NB4 (cell line): ENCODE data around the gene TMEM135.
A peak's percentile ranks its signal among the peaks of the same experiment; 100 is the strongest.
"Not testable (repeated sequence)": the region's sequence is repeated elsewhere in the genome, so short reads cannot be mapped to it uniquely, and the experiment has no call there.

Experiments used
- DNase-seq: peaks from one replicate; pipeline ENCODE4 v3.0.0; 2010; ENCODE audit warnings: low read depth
- H3K4me3 ChIP-seq: one replicate; pipeline ENCODE4 v1.5.1; 2011; ENCODE audit warnings: mild to moderate bottlenecking, low read depth, low read length, moderate library complexity
- CTCF ChIP-seq: IDR thresholded peaks from one replicate; pipeline ENCODE4 v1.5.1; 2012; ENCODE audit warnings: low read depth, low read length
- MAX ChIP-seq: IDR thresholded peaks from 2 replicates; pipeline ENCODE4 v1.6.1; 2011; ENCODE audit warnings: low read depth, low read length
- MYC ChIP-seq: IDR thresholded peaks from 2 replicates; pipeline ENCODE4 v1.6.1; 2011; ENCODE audit warnings: low read depth, low read length
- POLR2A ChIP-seq: IDR thresholded peaks from 2 replicates; pipeline ENCODE4 v1.6.1; 2011; ENCODE audit warnings: mild to moderate bottlenecking; ENCODE audit not compliant: insufficient read length; ENCODE audit errors: extremely low read depth

Gene TMEM135

GRCh38 chr11:87141980-87142514, 104.3 kb downstream of the TMEM135 start:
- no peak overlapping the region for H3K4me3 ChIP-seq
- DNase-seq: peak; percentile 3
- TF ChIP-seq MYC: no peak
- no peak for TF ChIP-seq POLR2A
- no peak for TF ChIP-seq MAX
- no peak for TF ChIP-seq CTCF

- no peak for DNase-seq
- no peak for TF ChIP-seq MAX
- no peak for TF ChIP-seq POLR2A
- no peak for TF ChIP-seq MYC
- no peak for TF ChIP-seq CTCF
- no peak overlapping the region for H3K4me3 ChIP-seq
These were observed 104.9 kb downstream of the TMEM135 start for GRCh38 chr11:87142594-87142993.

GRCh38 chr11:87143641-87144040, 105.9 kb downstream of the TMEM135 start:
- H3K4me3 ChIP-seq: no peak overlapping the region
- no peak for TF ChIP-seq POLR2A
- no peak for TF ChIP-seq MYC
- TF ChIP-seq CTCF: no peak
- no peak for TF ChIP-seq MAX
- no peak for DNase-seq

GRCh38 chr11:87144252-87144651, 106.5 kb downstream of the TMEM135 start:
- no peak for TF ChIP-seq MAX
- no peak for TF ChIP-seq CTCF
- TF ChIP-seq POLR2A: no peak
- TF ChIP-seq MYC: no peak
- H3K4me3 ChIP-seq: no peak overlapping the region
- DNase-seq: no peak

GRCh38 chr11:87148749-87149148, 111.0 kb downstream of the TMEM135 start:
- DNase-seq: no peak
- no peak overlapping the region for H3K4me3 ChIP-seq
- TF ChIP-seq CTCF (no peak), MYC (no peak), POLR2A (no peak), MAX (no peak)

- H3K4me3 ChIP-seq, DNase-seq: not testable (repeated sequence)
These were observed 112.0 kb downstream of the TMEM135 start for GRCh38 chr11:87149782-87150181.
